Mesenchymal stem cell (in vitro differentiated cells and primary cell): ENCODE measurements around the gene PDE2A.

Experiments used
- DNase-seq: peaks from one replicate; pipeline ENCODE4 v3.0.0-alpha.2; 2013
- H2AFZ ChIP-seq: one replicate; pipeline ENCODE4 v1.6.1; 2013; ENCODE audit warnings: low read depth, mild to moderate bottlenecking, control low read depth, inconsistent platforms, low read length, moderate library complexity
- H2AK5ac ChIP-seq: 2 replicates; pipeline ENCODE4 v1.6.1; 2013; ENCODE audit warnings: low read length, moderate library complexity, mild to moderate bottlenecking, inconsistent platforms; ENCODE audit not compliant: severe bottlenecking
- H2BK120ac ChIP-seq: one replicate; pipeline ENCODE4 v1.6.1; 2013; ENCODE audit warnings: low read depth, mild to moderate bottlenecking, inconsistent platforms, low read length, moderate library complexity
- H2BK12ac ChIP-seq, 2 experiments: one replicate each; pipeline ENCODE4 v1.6.1; 2013; ENCODE audit warnings: inconsistent platforms in 2 of 2, low read length in 2 of 2, mild to moderate bottlenecking in 2 of 2, moderate library complexity in 2 of 2, control low read depth in 1 of 2
- H2BK15ac ChIP-seq: one replicate; pipeline ENCODE4 v1.6.1; 2013; ENCODE audit warnings: mild to moderate bottlenecking, low read depth, inconsistent platforms; ENCODE audit not compliant: poor library complexity, severe bottlenecking
- H2BK5ac ChIP-seq: 2 replicates; pipeline ENCODE4 v1.6.1; 2013; ENCODE audit warnings: low read depth, mild to moderate bottlenecking, low read length, control low read depth, inconsistent platforms; ENCODE audit not compliant: poor library complexity, severe bottlenecking
- H3K14ac ChIP-seq, 2 experiments: one replicate each; pipeline ENCODE4 v1.6.1; 2013; ENCODE audit warnings: inconsistent platforms in 2 of 2, low read length in 2 of 2, control low read depth in 1 of 2, mild to moderate bottlenecking in 1 of 2, moderate library complexity in 1 of 2
- H3K18ac ChIP-seq, 2 experiments: one replicate each; pipeline ENCODE4 v1.6.1; 2013; ENCODE audit warnings: inconsistent platforms in 2 of 2, low read length in 2 of 2, control low read depth in 1 of 2, low read depth in 1 of 2, mild to moderate bottlenecking in 1 of 2
- H3K23ac ChIP-seq, 2 experiments: one replicate each; pipeline ENCODE4 v1.6.1; 2013; ENCODE audit warnings: inconsistent platforms in 2 of 2, low read length in 2 of 2, mild to moderate bottlenecking in 2 of 2, moderate library complexity in 2 of 2, control low read depth in 1 of 2
- H3K27ac ChIP-seq: 2 replicates; pipeline ENCODE4 v1.5.1; 2013; ENCODE audit warnings: mild to moderate bottlenecking, moderate library complexity, low read length, control low read depth, inconsistent platforms; ENCODE audit not compliant: poor library complexity, severe bottlenecking
- H3K27me3 ChIP-seq, 2 experiments: 2 replicates each; pipeline versions ENCODE4 v1.6.1 to v1.7.0; 2013; ENCODE audit warnings: low read length in 2 of 2, mild to moderate bottlenecking in 2 of 2, moderate library complexity in 2 of 2, control low read depth in 1 of 2, inconsistent platforms in 1 of 2; ENCODE audit not compliant: control insufficient read depth in 1 of 2, insufficient read depth in 1 of 2
- H3K36me3 ChIP-seq, 2 experiments: 2 replicates each; pipeline versions ENCODE4 v1.6.1 to v1.7.0; 2013; ENCODE audit warnings: low read length in 2 of 2, control low read depth in 1 of 2, inconsistent platforms in 1 of 2, low read depth in 1 of 2, mild to moderate bottlenecking in 1 of 2; ENCODE audit not compliant: insufficient read depth in 2 of 2, control insufficient read depth in 1 of 2
- H3K4ac ChIP-seq, 2 experiments: one replicate each; pipeline ENCODE4 v1.6.1; 2013; ENCODE audit warnings: inconsistent platforms in 2 of 2, low read length in 2 of 2, mild to moderate bottlenecking in 2 of 2, moderate library complexity in 2 of 2, control low read depth in 1 of 2, low read depth in 1 of 2
- H3K4me1 ChIP-seq: 2 replicates; pipeline ENCODE4 v1.6.1; 2013; ENCODE audit warnings: low read depth, low read length, control low read depth; ENCODE audit not compliant: control insufficient read depth, insufficient read depth
- H3K4me2 ChIP-seq: 2 replicates; pipeline ENCODE4 v1.6.1; 2013; ENCODE audit warnings: low read length, mild to moderate bottlenecking, inconsistent platforms; ENCODE audit not compliant: poor library complexity, severe bottlenecking
- H3K4me3 ChIP-seq, 2 experiments: 2 replicates each; pipeline versions ENCODE4 v1.5.1 to v1.7.0; 2013; ENCODE audit warnings: low read length in 2 of 2, mild to moderate bottlenecking in 2 of 2, control low read depth in 1 of 2, low read depth in 1 of 2; ENCODE audit not compliant: insufficient read depth in 1 of 2
- H3K79me1 ChIP-seq: replicated peaks from 2 replicates; pipeline ENCODE4 v1.6.1; 2013; ENCODE audit warnings: mild to moderate bottlenecking, control low read depth, low read length, inconsistent platforms; ENCODE audit not compliant: poor library complexity, severe bottlenecking
- H3K9ac ChIP-seq: 2 replicates; pipeline ENCODE4 v1.7.0; 2013; ENCODE audit warnings: mild to moderate bottlenecking, low read length, moderate library complexity
- H3K9me3 ChIP-seq: 2 replicates; pipeline ENCODE4 v1.7.0; 2013; ENCODE audit warnings: mild to moderate bottlenecking, low read length; ENCODE audit not compliant: control insufficient read depth
- H4K8ac ChIP-seq: one replicate; pipeline ENCODE4 v1.6.1; 2013; ENCODE audit warnings: inconsistent platforms, mild to moderate bottlenecking, low read length, moderate library complexity
- H4K91ac ChIP-seq: one replicate; pipeline ENCODE4 v1.6.1; 2013; ENCODE audit warnings: mild to moderate bottlenecking, low read length, inconsistent platforms
- WGBS: methylation state at CpG from one replicate; pipeline ENCODE4 v1.1.7; 2013; ENCODE audit warnings: mixed read lengths; 5-methylcytosine and 5-hydroxymethylcytosine counted together

Gene PDE2A

DNA sequence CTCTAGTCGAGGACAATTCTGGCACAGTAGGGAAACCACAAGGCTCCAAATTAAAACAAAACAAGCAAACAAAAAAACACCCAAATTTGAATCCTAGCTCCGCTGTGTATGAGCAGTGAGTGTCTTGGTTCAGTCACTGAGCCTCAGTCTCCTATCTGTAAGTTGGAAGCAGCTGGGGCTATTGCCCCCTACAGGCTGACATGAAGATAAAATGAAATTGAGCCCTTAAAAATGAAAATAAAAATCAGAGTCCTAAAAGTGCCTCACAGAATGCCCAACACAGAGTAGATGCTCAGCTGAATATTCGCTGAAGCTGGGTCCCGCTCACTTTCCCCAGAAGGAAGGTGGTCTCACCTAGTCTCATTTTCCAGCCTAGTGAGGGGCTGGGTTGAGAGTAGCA lies 65.2 kb downstream of the PDE2A start:
- Histone ChIP-seq H3K36me3 (no peaks in the 10 kb centered on the region), H3K79me1 (no peaks in the 10 kb centered on the region), H2AFZ (no peak overlapping the region), H2BK15ac (no peak overlapping the region), H3K18ac (no peak overlapping the region), H4K91ac (no peak overlapping the region), H2BK12ac (no peak overlapping the region), H3K4ac (no peak overlapping the region), H3K4me2 (no peak overlapping the region), H3K4me3 (no peak overlapping the region), H3K27ac (no peak overlapping the region), H3K14ac (no peak overlapping the region), H3K9me3 (no peaks in the 10 kb centered on the region), H4K8ac (no peak overlapping the region), H3K4me1 (no peaks in the 10 kb centered on the region), H2BK5ac (no peak overlapping the region), H2BK120ac (no peak overlapping the region), H3K27me3 (peaks cover 78 to 87% of the 10 kb centered on the region in 2 experiments), H3K23ac (no peak overlapping the region), H3K9ac (no peak overlapping the region), H2AK5ac (no peak overlapping the region)
- peak; percentile 32 for DNase-seq
- 73% methylated on average over 4 of the region's 4 CpGs for WGBS

DNA sequence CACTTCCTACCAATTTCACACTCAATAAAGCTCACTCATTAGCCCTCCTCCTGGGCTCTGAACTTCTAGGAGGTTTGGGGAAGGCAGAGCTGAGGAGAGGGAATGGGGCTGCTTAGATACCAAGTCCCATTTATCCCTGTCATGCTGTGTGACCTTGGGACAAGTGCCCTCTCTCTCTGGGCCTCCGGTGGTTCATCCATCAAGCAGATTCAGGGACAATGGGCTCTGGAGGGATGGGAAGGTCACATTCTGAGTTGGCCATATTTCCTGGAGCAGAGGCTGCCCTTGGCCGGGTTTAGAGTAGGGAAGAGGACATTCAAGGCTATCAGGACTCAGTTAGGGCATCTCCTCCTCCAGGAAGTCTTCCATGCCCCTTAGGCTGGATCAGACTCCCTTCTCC lies 66.7 kb downstream of the PDE2A start:
- WGBS = 95% methylated on average over 2 of the region's 2 CpGs
- H4K8ac ChIP-seq = no peak overlapping the region
- no peaks in the 10 kb centered on the region for H3K4me1 ChIP-seq

DNA sequence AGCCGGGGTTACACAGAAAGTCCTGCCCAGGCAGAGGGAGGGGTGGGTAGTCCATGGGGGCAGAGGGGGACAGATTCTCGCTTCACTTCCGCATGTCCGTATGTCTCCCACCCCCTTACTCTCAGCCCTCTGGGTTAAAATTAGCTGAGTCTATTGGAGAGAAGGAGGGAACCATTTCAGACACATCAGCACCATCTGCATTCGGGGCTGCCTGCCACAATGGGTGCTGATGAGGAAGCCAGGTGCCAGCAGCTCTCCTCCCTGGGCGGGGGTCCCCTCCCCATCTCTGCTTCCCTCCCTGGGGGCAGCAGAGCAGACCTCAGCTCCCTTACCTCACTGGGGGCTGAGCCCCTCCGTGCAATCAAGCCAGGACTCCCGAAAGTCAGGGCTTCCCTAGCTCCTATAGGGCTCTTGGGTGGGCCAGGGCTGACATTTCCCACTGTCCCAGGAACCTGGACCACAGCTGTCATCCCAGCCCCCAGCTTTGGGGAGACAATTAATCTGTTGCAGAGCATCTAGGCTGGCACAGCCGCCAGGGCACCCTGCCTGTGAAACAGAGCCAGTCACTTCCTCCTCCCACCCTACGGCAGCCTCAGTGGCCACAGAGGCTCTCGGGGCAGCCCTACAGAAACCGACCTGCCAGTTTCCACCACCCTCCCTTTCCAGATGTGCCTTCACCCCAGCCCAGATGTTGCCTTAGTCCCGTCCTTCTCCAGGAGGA lies 67.3 kb downstream of the PDE2A start:
- Histone ChIP-seq H3K14ac (no peak overlapping the region), H3K18ac (no peak overlapping the region), H3K23ac (no peak overlapping the region), H3K79me1 (no peaks in the 10 kb centered on the region), H3K27me3 (peaks cover 77 to 86% of the 10 kb centered on the region in 2 experiments), H3K27ac (no peak overlapping the region), H3K9ac (no peak overlapping the region), H3K4me3 (no peak overlapping the region), H2BK12ac (no peak overlapping the region), H2AFZ (no peak overlapping the region), H3K4ac (no peak overlapping the region), H2BK15ac (no peak overlapping the region), H3K4me2 (no peak overlapping the region), H2BK120ac (no peak overlapping the region), H3K4me1 (no peaks in the 10 kb centered on the region), H3K9me3 (no peaks in the 10 kb centered on the region), H4K8ac (no peak overlapping the region), H3K36me3 (no peaks in the 10 kb centered on the region), H4K91ac (no peak overlapping the region), H2BK5ac (no peak overlapping the region), H2AK5ac (no peak overlapping the region)
- 86% methylated on average over 9 of the region's 13 CpGs for WGBS
- no peak for DNase-seq

More for the DNA sequence above, 66.7 kb downstream of the PDE2A start:
- Histone ChIP-seq H3K9ac (no peak overlapping the region), H3K4me3 (no peak overlapping the region), H2BK12ac (no peak overlapping the region), H3K18ac (no peak overlapping the region), H4K91ac (no peak overlapping the region), H2AK5ac (no peak overlapping the region), H3K23ac (no peak overlapping the region), H2BK15ac (no peak overlapping the region), H3K9me3 (no peaks in the 10 kb centered on the region), H3K4ac (no peak overlapping the region), H3K27me3 (peaks cover 76 to 86% of the 10 kb centered on the region in 2 experiments), H3K14ac (no peak overlapping the region), H3K27ac (no peak overlapping the region), H2BK120ac (no peak overlapping the region), H2BK5ac (no peak overlapping the region), H3K79me1 (no peaks in the 10 kb centered on the region), H3K4me2 (no peak overlapping the region), H2AFZ (no peak overlapping the region), H3K36me3 (no peaks in the 10 kb centered on the region)
- DNase-seq = no peak

DNA sequence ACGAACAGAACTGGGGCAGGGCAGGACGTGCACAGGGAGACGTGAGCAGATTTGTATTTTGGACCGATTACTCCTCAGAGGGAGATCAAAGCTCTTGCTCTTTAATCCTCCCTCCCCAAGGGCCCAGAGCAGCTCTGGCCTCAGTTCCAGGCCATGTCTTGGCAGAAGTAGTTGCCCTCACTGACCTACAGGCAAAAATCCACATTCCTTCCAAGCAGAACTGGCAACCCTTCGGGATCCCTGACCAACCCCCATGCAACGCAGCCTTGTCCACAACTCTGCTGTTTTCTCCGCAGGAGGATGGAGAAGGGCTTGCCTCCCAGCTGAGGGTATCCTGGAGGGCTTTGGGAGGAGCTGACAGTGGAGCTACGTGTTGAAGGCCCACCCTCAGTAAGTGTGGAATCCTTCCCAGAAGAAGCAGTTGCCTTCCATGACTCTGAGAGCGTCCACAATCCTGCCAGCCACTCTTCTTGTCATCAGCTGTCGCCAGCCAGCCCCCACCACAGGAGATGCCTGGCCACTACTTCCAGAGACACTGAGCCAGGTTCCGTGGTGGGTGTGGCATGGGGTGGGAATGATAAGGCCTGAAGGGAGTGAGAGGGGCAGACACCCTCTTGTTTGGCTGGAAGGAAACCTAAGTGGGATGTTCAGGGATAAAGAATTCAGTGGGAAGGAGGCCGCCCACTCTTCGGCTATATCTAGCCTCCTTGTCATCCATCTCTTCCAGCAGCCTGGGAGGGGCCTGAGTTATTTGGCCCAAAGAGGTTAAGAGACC lies 68.1 kb downstream of the PDE2A start:
- H3K9ac ChIP-seq = no peak overlapping the region

More for the DNA sequence above, 68.1 kb downstream of the PDE2A start:
- no peak for DNase-seq
- no peak overlapping the region for H4K8ac ChIP-seq
- no peak overlapping the region for H2AK5ac ChIP-seq
- no peak overlapping the region for H3K27ac ChIP-seq
- no peaks in the 10 kb centered on the region for H3K9me3 ChIP-seq
- H3K36me3 ChIP-seq = no peaks in the 10 kb centered on the region
- no peak overlapping the region for H3K4me2 ChIP-seq
- no peak overlapping the region for H3K14ac ChIP-seq
- H2AFZ ChIP-seq = no peak overlapping the region
- no peak overlapping the region for H3K18ac ChIP-seq
- 69% methylated on average over 10 of the region's 13 CpGs for WGBS
- no peak overlapping the region for H3K4ac ChIP-seq
- H4K91ac ChIP-seq = no peak overlapping the region
- no peaks in the 10 kb centered on the region for H3K79me1 ChIP-seq
- H2BK5ac ChIP-seq = no peak overlapping the region
- no peak overlapping the region for H2BK12ac ChIP-seq
- no peak overlapping the region for H3K23ac ChIP-seq
- H2BK15ac ChIP-seq = no peak overlapping the region
- H3K4me1 ChIP-seq = no peaks in the 10 kb centered on the region
- peaks cover 77 to 86% of the 10 kb centered on the region in 2 experiments for H3K27me3 ChIP-seq
- H2BK120ac ChIP-seq = no peak overlapping the region
- no peak overlapping the region for H3K4me3 ChIP-seq
